OCI-LY1 (cell line): ENCODE measurements around the gene ZDHHC1.

Experiments used
- H2AFZ ChIP-seq: fragments of 200-600 bp; sonication (generic), shearing (Covaris generic); 2 replicates; pipeline ENCODE4 v1.6.0; 2014; ENCODE audit warnings: antibody characterized with exemption, mild to moderate bottlenecking, low read length
- H3F3A ChIP-seq: fragments of 200-600 bp; sonication (generic), shearing (Covaris generic); 2 replicates; pipeline ENCODE4 v1.6.0; 2014; ENCODE audit warnings: mild to moderate bottlenecking, antibody characterized with exemption, low read length, moderate library complexity; ENCODE audit not compliant: insufficient read depth
- H3K27ac ChIP-seq: fragments of 200-600 bp; sonication (generic); 2 replicates; pipeline ENCODE4 v1.5.1; 2014; ENCODE audit warnings: low read length, mixed run types, mild to moderate bottlenecking, low read depth; ENCODE audit not compliant: poor library complexity, severe bottlenecking
- H3K27me3 ChIP-seq: fragments of 200-600 bp; sonication (generic); 2 replicates; pipeline ENCODE4 v1.6.0; 2014; ENCODE audit warnings: antibody characterized with exemption, mild to moderate bottlenecking, low read length, moderate library complexity; ENCODE audit not compliant: insufficient read depth
- H3K36me3 ChIP-seq: fragments of 200-600 bp; sonication (generic); 2 replicates; pipeline ENCODE4 v1.6.1; 2014; ENCODE audit warnings: mild to moderate bottlenecking, antibody characterized with exemption, low read length, moderate library complexity, mixed read lengths; ENCODE audit not compliant: insufficient read depth
- H3K4me1 ChIP-seq: fragments of 200-600 bp; sonication (generic); 2 replicates; pipeline ENCODE4 v1.5.1; 2014; ENCODE audit warnings: mild to moderate bottlenecking, low read length, moderate library complexity; ENCODE audit not compliant: insufficient read depth, severe bottlenecking
- H3K4me2 ChIP-seq: fragments of 200-600 bp; sonication (generic), shearing (Covaris generic); 2 replicates; pipeline ENCODE4 v1.6.1; 2014; ENCODE audit warnings: low read length
- H3K4me3 ChIP-seq: fragments of 200-600 bp; sonication (generic); 2 replicates; pipeline ENCODE4 v1.5.1; 2014; ENCODE audit warnings: low read length, low read depth, mild to moderate bottlenecking, mixed read lengths; ENCODE audit not compliant: poor library complexity, severe bottlenecking
- H3K79me2 ChIP-seq: fragments of 200-600 bp; shearing (Covaris generic); 2 replicates; pipeline ENCODE4 v1.6.1; 2016; ENCODE audit warnings: mixed run types, low read length, mixed read lengths; ENCODE audit not compliant: insufficient read depth
- H3K9ac ChIP-seq: fragments of 200-600 bp; sonication (generic), shearing (Covaris generic); 2 replicates; pipeline ENCODE4 v1.6.1; 2014; ENCODE audit warnings: mild to moderate bottlenecking, low read length, mixed read lengths
- H3K9me2 ChIP-seq: fragments of 200-600 bp; sonication (generic), shearing (Covaris generic); 2 replicates; pipeline ENCODE4 v1.6.1; 2014; ENCODE audit warnings: low read depth, mild to moderate bottlenecking, low read length, mixed read lengths
- H3K9me3 ChIP-seq: fragments of 200-600 bp; shearing (Covaris generic); 2 replicates; pipeline ENCODE4 v1.6.1; 2014; ENCODE audit warnings: low read length, mixed read lengths
- H4K20me1 ChIP-seq: fragments of 200-600 bp; sonication (generic), shearing (Covaris generic); 2 replicates; pipeline ENCODE4 v1.6.0; 2016; ENCODE audit warnings: mild to moderate bottlenecking, low read length; ENCODE audit not compliant: insufficient read depth
- EZH2 ChIP-seq: fragments of 200-600 bp; sonication (generic), shearing (Covaris generic); IDR thresholded peaks from 2 replicates; pipeline ENCODE4 v1.8.0; 2017; ENCODE audit warnings: borderline replicate concordance, mixed run types, mild to moderate bottlenecking, antibody characterized with exemption, low read length, moderate library complexity, mixed read lengths
- TF ChIP-seq, protein P1 (sequence below): fragments of 200-600 bp; sonication (generic), shearing (Covaris generic); IDR thresholded peaks from 2 replicates; pipeline ENCODE4 v1.5.1; 2017; ENCODE audit warnings: mild to moderate bottlenecking, antibody characterized with exemption, low read length, moderate library complexity, mixed read lengths

Gene ZDHHC1

DNA sequence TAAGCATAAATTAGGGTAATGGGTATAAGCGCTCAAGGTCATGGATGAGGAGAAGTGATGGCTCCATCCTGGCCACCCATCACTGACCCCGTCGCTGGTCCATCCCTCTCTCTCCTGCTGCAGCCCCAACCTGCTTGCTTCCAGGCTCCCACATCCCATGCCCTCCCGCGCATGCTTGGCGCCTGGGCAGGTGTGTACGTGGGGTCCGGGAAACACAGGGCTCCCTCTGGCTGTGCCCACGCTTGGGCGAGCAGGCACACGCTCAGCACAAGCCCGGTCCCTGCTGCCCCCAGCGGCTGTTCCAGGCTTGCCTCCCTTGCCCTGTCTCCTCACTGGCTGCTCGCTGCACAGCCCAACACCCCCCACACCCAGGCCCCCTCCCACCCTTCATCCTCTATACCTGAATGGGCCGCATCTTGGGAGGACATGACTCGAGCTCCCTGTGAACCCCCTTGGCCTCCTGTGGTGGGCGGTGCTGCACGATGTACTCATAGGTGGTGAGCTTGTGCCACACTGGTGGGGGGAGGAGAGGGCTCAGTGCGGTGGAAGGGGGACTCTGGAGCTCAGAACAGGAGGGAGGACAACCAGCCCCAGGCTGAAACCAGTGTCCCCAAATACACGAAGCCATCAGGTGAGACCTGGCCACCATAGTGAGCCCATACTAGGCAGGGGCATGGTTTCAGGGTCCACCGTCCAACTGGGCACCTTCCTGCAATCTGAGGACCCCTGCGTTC lies 18.3 kb downstream of the ZDHHC1 start:
- Histone ChIP-seq H3K4me3 (no peak overlapping the region), H4K20me1 (no peaks in the 10 kb centered on the region), H2AFZ (no peak overlapping the region), H3K27ac (no peak overlapping the region), H3F3A (no peaks in the 10 kb centered on the region), H3K9me3 (no peaks in the 10 kb centered on the region), H3K9ac (no peak overlapping the region), H3K4me1 (no peaks in the 10 kb centered on the region), H3K79me2 (no peaks in the 10 kb centered on the region), H3K36me3 (no peaks in the 10 kb centered on the region), H3K4me2 (no peak overlapping the region), H3K27me3 (no peaks in the 10 kb centered on the region), H3K9me2 (no peaks in the 10 kb centered on the region)
- TF ChIP-seq, protein P1, sequence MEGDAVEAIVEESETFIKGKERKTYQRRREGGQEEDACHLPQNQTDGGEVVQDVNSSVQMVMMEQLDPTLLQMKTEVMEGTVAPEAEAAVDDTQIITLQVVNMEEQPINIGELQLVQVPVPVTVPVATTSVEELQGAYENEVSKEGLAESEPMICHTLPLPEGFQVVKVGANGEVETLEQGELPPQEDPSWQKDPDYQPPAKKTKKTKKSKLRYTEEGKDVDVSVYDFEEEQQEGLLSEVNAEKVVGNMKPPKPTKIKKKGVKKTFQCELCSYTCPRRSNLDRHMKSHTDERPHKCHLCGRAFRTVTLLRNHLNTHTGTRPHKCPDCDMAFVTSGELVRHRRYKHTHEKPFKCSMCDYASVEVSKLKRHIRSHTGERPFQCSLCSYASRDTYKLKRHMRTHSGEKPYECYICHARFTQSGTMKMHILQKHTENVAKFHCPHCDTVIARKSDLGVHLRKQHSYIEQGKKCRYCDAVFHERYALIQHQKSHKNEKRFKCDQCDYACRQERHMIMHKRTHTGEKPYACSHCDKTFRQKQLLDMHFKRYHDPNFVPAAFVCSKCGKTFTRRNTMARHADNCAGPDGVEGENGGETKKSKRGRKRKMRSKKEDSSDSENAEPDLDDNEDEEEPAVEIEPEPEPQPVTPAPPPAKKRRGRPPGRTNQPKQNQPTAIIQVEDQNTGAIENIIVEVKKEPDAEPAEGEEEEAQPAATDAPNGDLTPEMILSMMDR, result peak; percentile 31; the same call in 1 of the 2 replicates
- TF ChIP-seq EZH2, result no peak

DNA sequence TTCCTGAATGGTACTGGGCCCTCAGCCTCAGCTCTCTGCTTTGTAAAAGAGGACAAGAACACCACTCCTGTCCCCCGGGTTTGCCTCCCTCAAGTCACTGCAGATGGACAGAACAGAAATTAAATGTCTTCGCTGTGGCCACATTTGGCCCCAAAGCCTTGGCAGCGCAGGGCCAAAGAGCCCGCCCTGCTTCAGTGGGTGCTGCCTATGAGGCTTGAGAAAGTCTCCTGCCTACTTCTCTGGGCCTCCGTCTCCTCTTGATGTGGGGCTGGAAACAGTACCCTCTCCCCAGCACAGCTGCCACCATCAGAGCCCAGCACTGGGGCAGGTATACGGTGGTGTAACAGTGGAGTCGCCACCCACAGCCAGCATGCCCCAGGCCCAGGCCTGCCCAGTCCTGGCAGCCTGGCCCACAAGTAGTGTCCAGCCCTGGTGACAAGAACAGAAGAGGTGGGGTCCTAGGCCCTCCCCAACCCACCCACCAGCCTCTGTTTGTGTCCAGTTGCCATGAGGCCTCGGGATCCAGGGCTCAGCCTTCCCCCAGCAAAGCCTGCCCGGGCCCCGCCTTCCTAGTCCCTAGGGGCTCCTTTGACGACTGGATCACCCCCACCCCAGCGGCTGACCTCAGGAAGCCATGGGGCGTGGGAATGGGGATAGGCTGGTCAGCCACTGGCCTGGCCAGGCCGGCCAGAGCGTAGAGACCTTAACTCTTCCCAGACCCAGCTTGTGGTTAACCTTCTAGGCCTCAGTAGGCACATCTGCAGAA lies 19.1 kb downstream of the ZDHHC1 start:
- Histone ChIP-seq H3K4me2 (no peak overlapping the region), H3K4me1 (no peaks in the 10 kb centered on the region), H2AFZ (no peak overlapping the region), H3K79me2 (no peaks in the 10 kb centered on the region), H3K27me3 (no peaks in the 10 kb centered on the region), H3K9ac (no peak overlapping the region), H4K20me1 (no peaks in the 10 kb centered on the region), H3K36me3 (no peaks in the 10 kb centered on the region), H3K9me2 (no peaks in the 10 kb centered on the region), H3K27ac (no peak overlapping the region), H3K4me3 (no peak overlapping the region), H3F3A (no peaks in the 10 kb centered on the region), H3K9me3 (no peaks in the 10 kb centered on the region)
- TF ChIP-seq EZH2, result no peak
- TF ChIP-seq, protein P1, result no peak

DNA sequence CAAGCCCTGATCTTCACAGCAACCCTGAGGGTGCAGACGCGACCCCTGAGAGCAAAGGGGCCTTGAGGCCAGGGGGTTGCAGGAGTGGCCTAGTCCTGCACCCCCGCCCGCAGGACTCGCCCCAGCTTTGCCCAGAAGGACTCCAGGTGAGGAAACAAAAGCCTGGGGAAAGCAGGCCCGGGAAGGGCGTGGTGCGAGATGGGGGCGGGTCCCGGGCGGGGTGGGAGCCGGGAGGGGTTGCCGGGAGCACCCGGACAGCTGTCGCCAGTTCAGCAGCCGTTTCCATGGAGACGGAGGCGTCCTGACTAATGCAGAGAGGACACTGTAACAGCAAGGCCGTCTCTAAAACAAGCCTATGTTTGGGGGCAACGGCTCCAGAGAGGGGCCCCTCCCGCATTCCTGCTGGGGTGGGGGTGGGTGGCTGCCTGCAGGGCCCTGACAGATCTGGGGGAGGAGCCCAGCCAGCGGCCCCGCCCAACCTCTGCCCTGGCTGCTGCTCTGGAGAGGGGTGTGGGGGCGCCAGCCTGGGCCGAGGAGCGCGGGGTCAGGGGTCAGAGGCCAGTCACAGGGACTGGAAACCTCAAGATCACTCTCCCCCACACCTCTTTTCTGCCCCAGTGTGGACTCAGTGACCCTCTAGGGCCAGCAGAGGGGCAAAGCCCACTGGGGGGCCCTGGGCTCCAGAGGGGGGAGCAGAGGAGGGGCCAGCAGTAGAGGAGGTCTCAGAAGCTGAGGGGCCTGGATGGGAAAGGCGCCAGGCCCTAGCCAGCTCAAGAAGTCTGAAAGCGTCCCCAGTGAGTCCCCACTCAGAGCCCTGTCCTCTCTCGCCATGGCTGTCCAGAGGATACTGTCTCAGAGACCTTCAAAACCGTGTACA lies 19.9 kb downstream of the ZDHHC1 start:
- no peaks in the 10 kb centered on the region for H3K9me3 ChIP-seq
- no peak overlapping the region for H3K4me3 ChIP-seq
- H3K9ac ChIP-seq, result no peak overlapping the region
- H3K27ac ChIP-seq, result no peak overlapping the region
- no peaks in the 10 kb centered on the region for H3K79me2 ChIP-seq
- H3F3A ChIP-seq, result no peaks in the 10 kb centered on the region
- H3K36me3 ChIP-seq, result no peaks in the 10 kb centered on the region
- H3K9me2 ChIP-seq, result no peaks in the 10 kb centered on the region
- H3K4me2 ChIP-seq, result no peak overlapping the region
- H3K4me1 ChIP-seq, result no peaks in the 10 kb centered on the region
- no peak overlapping the region for H2AFZ ChIP-seq
- no peaks in the 10 kb centered on the region for H4K20me1 ChIP-seq
- TF ChIP-seq EZH2, result no peak
- TF ChIP-seq, protein P1, result no peak
- no peaks in the 10 kb centered on the region for H3K27me3 ChIP-seq
